ENCODE data around the gene APBB2. TPM values are rescaled to one million over a fixed set of nuclear protein-coding genes. Genes with fewer than 3 reads are reported as not detected.
A peak's percentile ranks its signal among the peaks of the same experiment; 100 is the strongest.
"Not testable (repeated sequence)": the region's sequence is repeated elsewhere in the genome, so short reads cannot be mapped to it uniquely, and the experiment has no call there.

The APBB2 gene
- total RNA-seq, 4 donors from 2014 or later, result 47.5 to 99.9 (median 57.5) TPM

- H3K4me3 ChIP-seq, result no peak overlapping the region
- DNase-seq, result peak in 1 of 3 donors; percentile 56
- no peak for TF ChIP-seq CTCF (IDR thresholded peaks at IDR 0.05)
- TF ChIP-seq POLR2A (IDR thresholded peaks at IDR 0.05), result no peak
These were observed 306.0 kb downstream of the APBB2 start for GRCh38 chr4:40908297-40908696.

GRCh38 chr4:40905414-40905813 lies 308.9 kb downstream of the APBB2 start:
- Histone ChIP-seq H3K27me3 (no peaks in the 10 kb centered on the region), H3K36me3 (no peaks in the 10 kb centered on the region), H3K4me1 (no peaks in the 10 kb centered on the region), H3K9me3 (no peaks in the 10 kb centered on the region), H3K27ac (no peak overlapping the region), H3K4me3 (no peak overlapping the region)
- TF ChIP-seq CTCF (IDR thresholded peaks at IDR 0.05) (no peak), POLR2A (IDR thresholded peaks at IDR 0.05) (no peak)
- no peak for DNase-seq

More at GRCh38 chr4:40908297-40908696, 306.0 kb downstream of the APBB2 start:
- no peaks in the 10 kb centered on the region for H3K9me3 ChIP-seq
- H3K4me1 ChIP-seq, result no peaks in the 10 kb centered on the region
- H3K36me3 ChIP-seq, result no peaks in the 10 kb centered on the region
- no peaks in the 10 kb centered on the region for H3K27me3 ChIP-seq
- no peak overlapping the region for H3K27ac ChIP-seq

- not testable (repeated sequence) for H3K27ac ChIP-seq, H3K9me3 ChIP-seq, H3K27me3 ChIP-seq, H3K4me3 ChIP-seq, DNase-seq, H3K36me3 ChIP-seq, H3K4me1 ChIP-seq
These were observed 313.8 kb downstream of the APBB2 start for GRCh38 chr4:40900531-40900930.

- Histone ChIP-seq H3K27me3 (no peaks in the 10 kb centered on the region), H3K36me3 (peaks cover 0 to 4% (median 0%) of the 10 kb centered on the region in 3 donors), H3K4me3 (no peak overlapping the region), H3K9me3 (no peaks in the 10 kb centered on the region), H3K27ac (no peak overlapping the region), H3K4me1 (no peaks in the 10 kb centered on the region)
- peak; percentile 62 to 83 (median 68) for TF ChIP-seq CTCF (IDR thresholded peaks at IDR 0.05)
- TF ChIP-seq POLR2A (IDR thresholded peaks at IDR 0.05), result no peak
- DNase-seq, result peak; percentile 53 to 83 (median 74)
These were observed 316.7 kb downstream of the APBB2 start for GRCh38 chr4:40897557-40898203.

GRCh38 chr4:40890764-40891163 lies 323.6 kb downstream of the APBB2 start:
- Histone ChIP-seq H3K4me1 (no peaks in the 10 kb centered on the region), H3K4me3 (no peak overlapping the region), H3K9me3 (no peaks in the 10 kb centered on the region), H3K27me3 (no peaks in the 10 kb centered on the region), H3K27ac (no peak overlapping the region), H3K36me3 (peaks cover 0 to 28% (median 0%) of the 10 kb centered on the region in 3 donors)
- TF ChIP-seq CTCF (IDR thresholded peaks at IDR 0.05) (no peak), POLR2A (IDR thresholded peaks at IDR 0.05) (no peak)
- no peak for DNase-seq

GRCh38 chr4:40890199-40890598 lies 324.1 kb downstream of the APBB2 start:
- no peak for DNase-seq
- Histone ChIP-seq H3K27me3 (no peaks in the 10 kb centered on the region), H3K36me3 (peaks cover 0 to 28% (median 0%) of the 10 kb centered on the region in 3 donors), H3K9me3 (no peaks in the 10 kb centered on the region), H3K4me3 (no peak overlapping the region), H3K27ac (no peak overlapping the region), H3K4me1 (no peaks in the 10 kb centered on the region)
- TF ChIP-seq CTCF (IDR thresholded peaks at IDR 0.05), result no peak
- TF ChIP-seq POLR2A (IDR thresholded peaks at IDR 0.05), result no peak
